SU-DHL-6 (cell line): ENCODE results near the gene MAPK11.

ENCODE experiments used
- H2AFZ ChIP-seq: fragments of 200-600 bp; sonication (generic); 2 replicates; pipeline ENCODE4 v1.6.1; 2014; ENCODE audit warnings: low read depth, mild to moderate bottlenecking, moderate library complexity, mixed read lengths, antibody characterized with exemption, low read length; ENCODE audit not compliant: severe bottlenecking
- H3F3A ChIP-seq: fragments of 200-600 bp; shearing (Covaris generic); 2 replicates; pipeline ENCODE4 v1.6.0; 2016; ENCODE audit warnings: antibody characterized with exemption, mild to moderate bottlenecking; ENCODE audit not compliant: insufficient read depth
- H3K27ac ChIP-seq: fragments of 200-600 bp; sonication (generic); 2 replicates; pipeline ENCODE4 v1.5.1; 2016; ENCODE audit warnings: low read depth, mild to moderate bottlenecking, low read length, moderate library complexity, mixed read lengths
- H3K27me3 ChIP-seq: fragments of 200-600 bp; sonication (generic), shearing (Covaris generic); 2 replicates; pipeline ENCODE4 v1.6.0; 2014; ENCODE audit warnings: mild to moderate bottlenecking, low read length
- H3K36me3 ChIP-seq: fragments of 200-600 bp; sonication (generic); 2 replicates; pipeline ENCODE4 v1.6.1; 2014; ENCODE audit warnings: mild to moderate bottlenecking, low read length, mixed read lengths
- H3K4me2 ChIP-seq: fragments of 300-600, 200-600 bp; shearing (Covaris generic), sonication (generic); 2 replicates; pipeline ENCODE4 v1.6.0; 2014; ENCODE audit warnings: low read length, low read depth, mild to moderate bottlenecking; ENCODE audit not compliant: poor library complexity, severe bottlenecking
- H3K4me3 ChIP-seq: fragments of 200-600 bp; sonication (generic); 2 replicates; pipeline ENCODE4 v1.5.1; 2014; ENCODE audit warnings: antibody characterized with exemption, low read length, mild to moderate bottlenecking, mixed read lengths; ENCODE audit not compliant: insufficient read depth, poor library complexity, severe bottlenecking
- H3K79me2 ChIP-seq: fragments of 200-600 bp; sonication (generic); 2 replicates; pipeline ENCODE4 v1.6.1; 2014; ENCODE audit warnings: mild to moderate bottlenecking, low read length, moderate library complexity; ENCODE audit not compliant: insufficient read depth
- H3K9ac ChIP-seq: fragments of 200-600 bp; sonication (generic); 2 replicates; pipeline ENCODE4 v1.7.0; 2014; ENCODE audit warnings: mild to moderate bottlenecking, low read length
- H3K9me2 ChIP-seq: fragments of 200-600 bp; sonication (generic); replicated peaks from 2 replicates; pipeline ENCODE4 v1.6.1; 2014; ENCODE audit warnings: low read length; ENCODE audit not compliant: insufficient read depth
- H3K9me3 ChIP-seq: fragments of 200-600 bp; sonication (generic); 2 replicates; pipeline ENCODE4 v1.6.1; 2014; ENCODE audit warnings: low read length, mixed read lengths; ENCODE audit not compliant: insufficient read depth
- H4K20me1 ChIP-seq: fragments of 200-600 bp; sonication (generic); 2 replicates; pipeline ENCODE4 v1.6.1; 2014; ENCODE audit warnings: low read depth, mild to moderate bottlenecking, antibody characterized with exemption, low read length, moderate library complexity, mixed read lengths
- CTCF ChIP-seq: fragments of 200-600 bp; sonication (generic); IDR thresholded peaks from one replicate; pipeline ENCODE4 v1.5.1; 2017; ENCODE audit warnings: antibody characterized with exemption, mild to moderate bottlenecking, low read length, moderate library complexity; ENCODE audit not compliant: insufficient read depth, poor library complexity, severe bottlenecking
- EZH2phosphoT487 ChIP-seq: fragments of 200-600 bp; sonication (generic), shearing (Covaris generic); conservative IDR thresholded peaks from 2 replicates; pipeline ENCODE4 v1.6.1; 2018; ENCODE audit warnings: mild to moderate bottlenecking, antibody characterized with exemption, low read length, moderate library complexity, mixed read lengths

The MAPK11 gene

DNA sequence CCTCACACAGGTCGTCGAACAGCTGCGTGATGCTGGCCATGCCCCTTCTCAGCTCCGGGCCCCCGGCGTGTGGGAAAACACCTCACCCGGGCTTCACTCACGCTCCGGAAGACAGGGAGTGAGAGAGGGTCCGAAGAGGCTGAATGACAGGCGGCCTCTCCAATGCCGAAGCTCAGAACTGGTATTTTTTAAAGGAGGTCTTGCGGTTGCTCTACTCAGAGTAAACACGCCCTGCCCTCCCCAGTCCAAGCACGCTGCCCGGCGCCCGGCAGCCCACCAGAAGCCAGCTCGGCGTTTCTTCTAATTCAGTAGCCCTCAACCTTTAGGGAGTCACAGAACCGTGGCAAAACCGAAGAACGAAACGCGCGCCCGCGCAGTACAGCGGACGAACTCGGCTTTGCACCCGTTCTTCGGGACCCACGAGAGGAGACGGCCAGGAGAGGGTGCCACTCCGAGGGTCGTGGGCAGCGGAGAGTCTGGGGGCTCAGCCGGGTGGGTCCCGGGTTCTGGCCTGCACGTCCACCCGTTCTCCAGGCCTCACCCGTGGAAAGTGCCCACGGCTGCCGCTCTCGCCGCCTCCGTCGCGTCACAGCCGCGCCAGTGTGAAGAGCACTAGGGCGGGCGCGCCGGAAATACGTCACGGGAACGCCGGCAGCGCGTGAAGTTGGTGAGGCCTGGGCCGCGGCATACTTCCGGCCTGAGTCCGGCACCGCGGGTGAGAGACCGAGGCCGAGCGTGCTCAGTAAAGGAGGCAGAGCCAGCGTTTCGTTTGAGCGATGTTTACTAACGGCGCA lies 25.6 kb downstream of the MAPK11 start, which contains the start of gene TUBGCP6:
Gene TUBGCP6 (minus strand): TSS at position 604 of the 794 bp plus-strand sequence. CDS start 564 bp downstream, at position 40.
- peak within 1 kb of the TSS; percentile 87 for H3K27ac ChIP-seq
- no peaks in the 10 kb centered on the region for H3K27me3 ChIP-seq
- no peaks in the 10 kb centered on the region for H3K9me3 ChIP-seq
- H3K4me3 ChIP-seq = peak within 1 kb of the TSS; percentile 86
- TF ChIP-seq EZH2phosphoT487 (no peak), CTCF (no peak)
- H3K79me2 ChIP-seq = peaks cover 44% of the 10 kb centered on the region
- H3K36me3 ChIP-seq = no peaks in the 10 kb centered on the region
- H3F3A ChIP-seq = peaks cover 35% of the 10 kb centered on the region
- H4K20me1 ChIP-seq = no peaks in the 10 kb centered on the region
- H2AFZ ChIP-seq = peak within 1 kb of the TSS; percentile 13
- H3K4me2 ChIP-seq = peak within 1 kb of the TSS; percentile 96
- H3K9me2 ChIP-seq = no peaks in the 10 kb centered on the region
- H3K9ac ChIP-seq = peak within 1 kb of the TSS; percentile 83

- H3F3A ChIP-seq = peaks cover 35% of the 10 kb centered on the region
- H3K9ac ChIP-seq = peak overlapping the region; percentile 83
- peak overlapping the region; percentile 86 for H3K4me3 ChIP-seq
- H3K9me2 ChIP-seq = no peaks in the 10 kb centered on the region
- TF ChIP-seq CTCF (no peak), EZH2phosphoT487 (no peak)
- no peaks in the 10 kb centered on the region for H4K20me1 ChIP-seq
- H2AFZ ChIP-seq = no peak overlapping the region
- H3K4me2 ChIP-seq = peak overlapping the region; percentile 96
- no peaks in the 10 kb centered on the region for H3K9me3 ChIP-seq
- no peaks in the 10 kb centered on the region for H3K27me3 ChIP-seq
- no peaks in the 10 kb centered on the region for H3K36me3 ChIP-seq
- peak overlapping the region; percentile 87 for H3K27ac ChIP-seq
- peaks cover 52% of the 10 kb centered on the region for H3K79me2 ChIP-seq
These were observed 26.3 kb downstream of the MAPK11 start for GRCh38 chr22:50243685-50244419.

GRCh38 chr22:50242406-50242949 lies 27.7 kb downstream of the MAPK11 start:
- Histone ChIP-seq H3K4me3 (peak overlapping the region; percentile 86), H2AFZ (no peak overlapping the region), H3K9me2 (no peaks in the 10 kb centered on the region), H3K9ac (peak overlapping the region; percentile 83), H3K36me3 (no peaks in the 10 kb centered on the region), H3F3A (peaks cover 35% of the 10 kb centered on the region), H3K27me3 (no peaks in the 10 kb centered on the region), H3K4me2 (peak overlapping the region; percentile 96), H3K79me2 (peaks cover 54% of the 10 kb centered on the region), H4K20me1 (no peaks in the 10 kb centered on the region), H3K27ac (peak overlapping the region; percentile 64), H3K9me3 (no peaks in the 10 kb centered on the region)
- TF ChIP-seq EZH2phosphoT487 = no peak
- TF ChIP-seq CTCF = no peak
